Breast epithelium (tissue), 3 donors: ENCODE results near the gene DOCK3.

Source experiments
- POLR2A ChIP-seq: fragments of 450-650 bp; IDR thresholded peaks from one replicate; pipeline ENCODE4 v1.6.1; 2016; ENCODE audit warnings: antibody characterized with exemption, mild to moderate bottlenecking, moderate library complexity
- TF ChIP-seq, protein P1 (sequence below), 3 donors: fragments of 450-650 bp; IDR thresholded peaks; one replicate each; pipeline ENCODE4 v1.5.1; 2016 to 2017; ENCODE audit warnings: antibody characterized with exemption in 3 of 3, mild to moderate bottlenecking in 3 of 3, moderate library complexity in 3 of 3

DNA sequence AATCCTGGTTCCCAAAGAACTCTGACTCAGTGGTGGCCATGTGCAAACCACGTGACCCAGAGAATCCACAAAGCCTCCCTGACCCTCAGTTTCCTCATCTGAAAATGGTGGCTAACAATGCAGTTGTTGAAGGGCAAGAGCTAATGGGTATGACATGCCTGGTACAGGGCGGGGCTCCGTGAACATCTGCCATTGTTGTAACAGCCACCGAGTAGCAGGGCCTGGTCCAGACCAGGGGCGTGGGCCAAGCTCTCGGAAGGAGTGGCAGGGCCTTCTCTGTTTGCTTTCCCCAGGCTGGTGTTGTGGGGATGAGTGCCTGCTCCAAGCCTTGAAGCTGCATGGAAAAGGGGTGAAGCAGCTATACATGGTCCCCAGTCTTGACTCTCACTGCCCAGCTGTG, 44.3 kb upstream of the DOCK3 start:
- TF ChIP-seq, protein P1, sequence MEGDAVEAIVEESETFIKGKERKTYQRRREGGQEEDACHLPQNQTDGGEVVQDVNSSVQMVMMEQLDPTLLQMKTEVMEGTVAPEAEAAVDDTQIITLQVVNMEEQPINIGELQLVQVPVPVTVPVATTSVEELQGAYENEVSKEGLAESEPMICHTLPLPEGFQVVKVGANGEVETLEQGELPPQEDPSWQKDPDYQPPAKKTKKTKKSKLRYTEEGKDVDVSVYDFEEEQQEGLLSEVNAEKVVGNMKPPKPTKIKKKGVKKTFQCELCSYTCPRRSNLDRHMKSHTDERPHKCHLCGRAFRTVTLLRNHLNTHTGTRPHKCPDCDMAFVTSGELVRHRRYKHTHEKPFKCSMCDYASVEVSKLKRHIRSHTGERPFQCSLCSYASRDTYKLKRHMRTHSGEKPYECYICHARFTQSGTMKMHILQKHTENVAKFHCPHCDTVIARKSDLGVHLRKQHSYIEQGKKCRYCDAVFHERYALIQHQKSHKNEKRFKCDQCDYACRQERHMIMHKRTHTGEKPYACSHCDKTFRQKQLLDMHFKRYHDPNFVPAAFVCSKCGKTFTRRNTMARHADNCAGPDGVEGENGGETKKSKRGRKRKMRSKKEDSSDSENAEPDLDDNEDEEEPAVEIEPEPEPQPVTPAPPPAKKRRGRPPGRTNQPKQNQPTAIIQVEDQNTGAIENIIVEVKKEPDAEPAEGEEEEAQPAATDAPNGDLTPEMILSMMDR (IDR thresholded peaks at IDR 0.05): no peak
- TF ChIP-seq POLR2A: no peak
